ENCODE results near the gene TOR3A. TPM values are rescaled to one million over a fixed set of nuclear protein-coding genes. Genes with fewer than 3 reads are reported as not detected.

TOR3A gene
- total RNA-seq, 1 experiment from 2014 or later: 27.0 TPM

DNA sequence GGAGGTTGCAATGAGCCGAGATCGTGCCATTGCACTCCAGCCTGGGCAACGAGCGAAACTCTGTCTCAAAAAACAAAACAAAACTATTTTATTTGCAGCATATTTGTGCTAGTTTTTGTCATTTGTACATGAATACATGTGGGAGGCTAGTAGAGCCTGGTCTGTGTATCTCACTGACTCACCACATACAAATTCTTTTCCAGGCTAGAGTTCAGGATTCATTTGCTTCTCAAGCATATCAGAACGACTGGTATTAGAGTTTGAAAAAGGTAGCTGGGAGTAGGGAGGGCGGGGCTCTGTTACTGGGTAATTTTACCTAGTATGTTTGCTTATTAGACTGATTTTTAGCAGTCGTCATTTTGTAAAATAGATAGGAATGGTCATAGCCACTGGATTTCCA lies 4.5 kb upstream of the TOR3A start:
- Histone ChIP-seq H3K9ac (ENCODE audit: low read length) (no peak overlapping the region), H3K4me3 (replicated peaks in 1 of 2; ENCODE audit: low read depth in 1 of 2, low read length in 2 of 2) (no peak overlapping the region), H3K27me3 (ENCODE audit: insufficient read depth, low read length) (no peaks in the 10 kb centered on the region), H3K9me3 (ENCODE audit: control insufficient read depth in 1 of 2, insufficient read depth in 1 of 2, low read depth in 1 of 2, low read length in 2 of 2) (no peaks in the 10 kb centered on the region), H4K20me1 (ENCODE audit: insufficient read depth) (no peaks in the 10 kb centered on the region), H3K36me3 (ENCODE audit: control insufficient read depth in 1 of 2, insufficient read depth in 2 of 2, low read length in 2 of 2) (no peaks in the 10 kb centered on the region), H3K79me2 (ENCODE audit: insufficient read depth, low read length) (peaks cover 3% of the 10 kb centered on the region; the same call in 1 of the 2 replicates), H3K9me2 (ENCODE audit: insufficient read depth) (no peaks in the 10 kb centered on the region), H3K4me1 (ENCODE audit: control insufficient read depth in 1 of 2, insufficient read depth in 2 of 2, low read length in 2 of 2) (peaks cover 0 to 11% of the 10 kb centered on the region in 2 experiments; a peak in 2 of 4 replicates), H2AFZ (ENCODE audit: low read depth, low read length, poor library complexity, severe bottlenecking) (no peak overlapping the region), H3K4me2 (ENCODE audit: low read length) (no peak overlapping the region), H3K27ac (ENCODE audit: low read depth, low read length) (no peak overlapping the region)
- no TSS peak for BruUV-seq (replicated peaks)
- DNase-seq (ENCODE audit: low read depth, low spot score) (no peak), ATAC-seq (no peak)
- intact Hi-C loops (cut with micrococcal nuclease): loop anchor here (10.0 kb wide), 1 partner anchor 367 kb away; no protein-coding TSS in a partner anchor
- ChIA-PET RAD21 (ENCODE audit: low non-redundant PET in 1 of 2, low total read pairs in 2 of 2, uncharacterized antibody in 2 of 2, unreplicated experiment in 2 of 2) (no interaction called here), POLR2A (no interaction called here), CTCF (no interaction called here)
- no peak for TF ChIP-seq SRF (IDR thresholded peaks at IDR 0.05; ENCODE audit: low read depth)
- TF ChIP-seq EZH2phosphoT487 (IDR thresholded peaks at IDR 0.05; ENCODE audit: borderline replicate concordance): no peak
- TF ChIP-seq, protein P1, sequence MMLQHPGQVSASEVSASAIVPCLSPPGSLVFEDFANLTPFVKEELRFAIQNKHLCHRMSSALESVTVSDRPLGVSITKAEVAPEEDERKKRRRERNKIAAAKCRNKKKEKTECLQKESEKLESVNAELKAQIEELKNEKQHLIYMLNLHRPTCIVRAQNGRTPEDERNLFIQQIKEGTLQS (IDR thresholded peaks at IDR 0.05): no peak
- TF ChIP-seq ZBTB33 (IDR thresholded peaks at IDR 0.05; ENCODE audit: extremely low read depth, insufficient replicate concordance, low read length): no peak
- TF ChIP-seq YY1 (IDR thresholded peaks at IDR 0.05; ENCODE audit: extremely low read depth, insufficient replicate concordance, low read depth, low read length): no peak
- no peak for TF ChIP-seq TCF7L2 (IDR thresholded peaks at IDR 0.05; ENCODE audit: borderline replicate concordance, extremely low read depth, insufficient read depth, insufficient read length)
- TF ChIP-seq ZFX (IDR thresholded peaks at IDR 0.05): no peak
- TF ChIP-seq SIN3A (IDR thresholded peaks at IDR 0.05; ENCODE audit: low read depth): no peak
- TF ChIP-seq FOSL1 (IDR thresholded peaks at IDR 0.05; ENCODE audit: low read depth): no peak
- TF ChIP-seq CBX3 (IDR thresholded peaks at IDR 0.05; ENCODE audit: low read depth): no peak
- no peak for TF ChIP-seq CTCF (IDR thresholded peaks at IDR 0.05 in 2 of 3, conservative IDR thresholded peaks at IDR 0.05 in 1 of 3; ENCODE audit: borderline replicate concordance in 1 of 3, insufficient read depth in 1 of 3, low read depth in 2 of 3, low read length in 2 of 3)
- TF ChIP-seq EGR1 (IDR thresholded peaks at IDR 0.05; ENCODE audit: low read depth): no peak
- no peak for TF ChIP-seq POLR2AphosphoS5 (IDR thresholded peaks at IDR 0.05; ENCODE audit: low read depth, low read length)
- TF ChIP-seq RAD21 (IDR thresholded peaks at IDR 0.05; ENCODE audit: low read depth): no peak
- no peak for TF ChIP-seq SP1 (IDR thresholded peaks at IDR 0.05; ENCODE audit: low read depth)
- TF ChIP-seq CEBPB (IDR thresholded peaks at IDR 0.05; ENCODE audit: low read depth): no peak
- TF ChIP-seq ELF1 (IDR thresholded peaks at IDR 0.05; ENCODE audit: borderline replicate concordance, low read depth): no peak
- TF ChIP-seq JUND (IDR thresholded peaks at IDR 0.05): no peak

Data from HCT116 (cell line).